ENCODE results near the gene PPIL3.

Gene PPIL3

DNA sequence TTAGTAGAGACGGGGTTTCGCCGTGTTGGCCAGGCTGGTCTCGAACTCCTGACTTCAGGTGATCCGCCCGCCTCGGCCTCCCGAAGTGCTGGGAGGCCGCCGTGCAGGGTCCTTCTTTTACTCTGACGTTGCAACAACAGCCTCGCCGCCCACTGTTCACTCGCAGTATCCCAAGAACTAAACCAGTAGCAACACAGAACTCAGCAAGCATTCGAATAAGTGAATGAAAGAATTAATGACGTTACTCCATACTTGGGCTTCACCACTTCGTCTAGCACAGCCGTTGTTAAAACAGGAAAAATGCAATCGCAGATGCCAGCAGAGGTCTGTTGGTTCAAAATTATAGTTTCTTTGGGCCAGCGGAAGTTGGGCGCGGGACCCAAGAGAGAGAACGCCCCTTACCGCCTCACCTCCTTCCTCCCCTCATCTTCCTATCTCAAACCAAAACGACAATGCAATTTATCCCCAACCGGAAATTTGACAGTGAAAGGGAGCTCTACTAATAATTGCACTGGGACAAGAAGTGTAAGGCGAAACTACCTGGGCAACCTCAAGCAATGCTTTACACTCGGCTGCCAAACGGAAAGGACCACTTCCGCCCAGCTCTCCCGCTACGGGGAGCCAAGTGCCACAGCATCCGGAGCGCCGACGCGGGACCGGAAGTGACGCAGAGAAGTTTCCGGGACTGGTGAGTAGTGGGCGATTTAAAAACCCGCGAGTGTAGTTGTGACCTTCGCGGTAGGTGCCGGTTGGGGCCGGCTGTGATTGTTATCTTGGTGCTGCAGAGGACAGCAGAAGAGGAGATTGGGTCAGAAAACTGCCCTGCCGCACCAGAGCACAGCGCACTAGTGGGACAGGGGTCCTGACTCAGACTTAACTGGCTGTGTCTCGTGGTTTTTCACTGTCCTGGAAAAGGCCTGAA is at the start of gene PPIL3, which contains the start of gene NIF3L1:
Gene PPIL3 (minus strand): TSS at position 374 of the 922 bp plus-strand sequence. CDS start 1,462 bp downstream, outside the sequence.
Gene NIF3L1 (plus strand): TSS at position 668 of the 922 bp plus-strand sequence. CDS start 2,573 bp downstream, outside the sequence.
- ChIA-PET POLR2A (interaction anchor here (0.6 to 2.1 kb wide), 30 partner anchors 9 to 593 kb away, joined by 3 to 63 read pairs (median 4); partner anchors contain the start of genes BZW1, CFLAR and CLK1), CTCF (interaction anchor here (0.8 kb wide), 1 partner anchor 11 kb away, joined by 3 read pairs; no protein-coding TSS in a partner anchor)
- TF ChIP-seq HDGF (IDR thresholded peaks at IDR 0.05; ENCODE audit: borderline replicate concordance) (no peak), L3MBTL2 (conservative IDR thresholded peaks at IDR 0.05) (peak; percentile 66), FOXA1 (IDR thresholded peaks at IDR 0.05) (no peak), LEF1 (IDR thresholded peaks at IDR 0.05; ENCODE audit: borderline replicate concordance) (no peak), FOXK2 (IDR thresholded peaks at IDR 0.05) (no peak), ZNF384 (IDR thresholded peaks at IDR 0.05) (no peak), FOXM1 (IDR thresholded peaks at IDR 0.05; ENCODE audit: borderline replicate concordance) (no peak), ELF4 (IDR thresholded peaks at IDR 0.05) (peak; percentile 62; the same call in 1 of the 2 replicates), SUZ12 (IDR thresholded peaks at IDR 0.05) (no peak), SP1 (IDR thresholded peaks at IDR 0.05) (no peak), BHLHE40 (IDR thresholded peaks at IDR 0.05; ENCODE audit: borderline replicate concordance) (no peak), CTBP1 (IDR thresholded peaks at IDR 0.05; ENCODE audit: borderline replicate concordance) (peak; percentile 85), ARNT (IDR thresholded peaks at IDR 0.05) (0 out of 2 replicates have a peak, but pooled peaks have one; percentile 23), NFRKB (IDR thresholded peaks at IDR 0.05) (no peak), TARDBP (IDR thresholded peaks at IDR 0.05) (no peak)
- TF ChIP-seq, protein P1, sequence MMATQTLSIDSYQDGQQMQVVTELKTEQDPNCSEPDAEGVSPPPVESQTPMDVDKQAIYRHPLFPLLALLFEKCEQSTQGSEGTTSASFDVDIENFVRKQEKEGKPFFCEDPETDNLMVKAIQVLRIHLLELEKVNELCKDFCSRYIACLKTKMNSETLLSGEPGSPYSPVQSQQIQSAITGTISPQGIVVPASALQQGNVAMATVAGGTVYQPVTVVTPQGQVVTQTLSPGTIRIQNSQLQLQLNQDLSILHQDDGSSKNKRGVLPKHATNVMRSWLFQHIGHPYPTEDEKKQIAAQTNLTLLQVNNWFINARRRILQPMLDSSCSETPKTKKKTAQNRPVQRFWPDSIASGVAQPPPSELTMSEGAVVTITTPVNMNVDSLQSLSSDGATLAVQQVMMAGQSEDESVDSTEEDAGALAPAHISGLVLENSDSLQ (IDR thresholded peaks at IDR 0.05), result peak; percentile 26; the same call in 1 of the 2 replicates
- DNase-seq (ENCODE audit: extremely low spot score), result peak; percentile 92

DNA sequence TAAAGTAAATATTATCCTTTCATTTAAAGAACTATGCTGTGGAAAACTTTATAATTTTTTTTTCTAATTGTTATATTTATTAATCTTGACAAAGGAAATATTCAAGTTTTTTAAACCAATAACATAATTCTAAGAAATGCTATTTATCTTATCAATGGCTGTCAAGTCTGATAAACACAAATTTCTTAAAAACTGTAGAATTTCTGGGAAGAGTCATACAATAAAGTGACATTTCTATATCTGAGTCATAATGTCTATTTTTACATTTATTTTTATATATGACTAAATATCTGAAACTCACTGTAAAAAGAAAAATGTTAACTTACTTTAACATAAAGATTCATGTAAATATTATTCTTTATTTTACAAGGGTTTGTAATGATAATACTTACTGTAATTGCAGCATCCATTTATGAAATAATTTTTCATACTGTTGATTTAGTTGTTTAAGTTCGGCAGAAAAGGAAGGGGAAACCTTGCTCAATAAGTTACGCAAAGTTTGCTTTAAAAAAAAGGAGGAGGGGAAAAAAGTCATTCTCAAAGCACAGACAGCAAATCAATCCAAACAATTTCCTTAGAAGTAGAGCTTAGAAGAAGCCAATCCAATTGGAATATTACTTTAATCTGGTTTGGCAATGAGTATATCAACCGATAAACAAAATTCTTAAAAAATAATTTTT is 42.2 kb upstream of the PPIL3 start:
- TF ChIP-seq L3MBTL2 (conservative IDR thresholded peaks at IDR 0.05) (no peak), LEF1 (IDR thresholded peaks at IDR 0.05; ENCODE audit: borderline replicate concordance) (no peak), HDGF (IDR thresholded peaks at IDR 0.05; ENCODE audit: borderline replicate concordance) (no peak), ARNT (IDR thresholded peaks at IDR 0.05) (no peak), SUZ12 (IDR thresholded peaks at IDR 0.05) (no peak), BHLHE40 (IDR thresholded peaks at IDR 0.05; ENCODE audit: borderline replicate concordance) (no peak)
- ChIA-PET CTCF (no interaction called here), POLR2A (no interaction called here)
- no peak for DNase-seq (ENCODE audit: extremely low spot score)

DNA sequence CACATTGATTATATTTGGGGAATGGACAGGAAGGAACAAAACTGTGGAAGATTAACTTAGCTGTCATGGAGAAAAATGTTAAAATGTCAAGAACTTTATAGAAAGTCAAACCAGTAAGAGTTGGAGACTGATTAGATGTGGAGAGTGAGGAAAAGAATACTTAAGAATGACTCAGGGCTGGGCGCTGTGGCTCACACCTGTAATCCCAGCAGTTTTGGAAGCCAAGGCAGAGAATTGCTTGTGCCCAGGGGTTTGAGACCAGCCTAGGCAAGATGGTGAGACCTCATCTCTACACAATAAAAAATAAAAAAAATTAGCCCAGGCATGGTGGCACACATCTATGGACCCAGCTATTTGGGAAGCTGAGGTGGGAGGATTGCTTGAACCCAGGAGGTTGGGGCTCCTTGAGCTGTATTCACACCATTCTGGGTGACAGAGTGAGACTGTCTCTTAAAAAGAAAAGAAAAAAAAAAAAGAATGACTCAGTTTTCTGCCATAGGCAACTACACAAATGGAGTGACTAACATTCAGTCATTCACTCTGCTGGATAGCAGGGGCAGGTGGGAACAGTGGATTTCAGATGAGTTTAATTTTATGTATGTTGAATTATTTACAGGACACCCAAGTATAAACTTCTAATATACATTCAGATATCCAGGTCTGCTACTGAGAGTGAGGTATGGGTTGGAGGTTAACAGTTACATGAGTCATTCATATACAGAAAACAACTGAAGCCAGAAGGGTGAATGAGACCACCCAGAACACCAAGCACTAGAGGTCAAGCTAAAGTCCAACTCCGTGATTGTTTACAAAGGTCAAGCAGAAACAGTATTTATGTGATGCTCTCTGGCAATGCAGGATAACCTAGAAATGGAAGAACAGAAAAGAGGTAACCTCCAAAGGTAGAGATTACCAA is 40.7 kb upstream of the PPIL3 start:
- no peak for DNase-seq (ENCODE audit: extremely low spot score)
- CTCF ChIA-PET, result no interaction called here
- POLR2A ChIA-PET, result interaction anchor here (1.0 kb wide), 1 partner anchor 40 kb away, joined by 3 read pairs; the partner anchor contains the start of genes NIF3L1 and PPIL3
- TF ChIP-seq FOXM1 (IDR thresholded peaks at IDR 0.05; ENCODE audit: borderline replicate concordance), result no peak
- TF ChIP-seq LEF1 (IDR thresholded peaks at IDR 0.05; ENCODE audit: borderline replicate concordance), result no peak
- TF ChIP-seq FOXK2 (IDR thresholded peaks at IDR 0.05), result no peak
- no peak for TF ChIP-seq TARDBP (IDR thresholded peaks at IDR 0.05)
- TF ChIP-seq SUZ12 (IDR thresholded peaks at IDR 0.05), result no peak
- TF ChIP-seq BHLHE40 (IDR thresholded peaks at IDR 0.05; ENCODE audit: borderline replicate concordance), result no peak
- TF ChIP-seq ELF4 (IDR thresholded peaks at IDR 0.05), result no peak
- no peak for TF ChIP-seq HDGF (IDR thresholded peaks at IDR 0.05; ENCODE audit: borderline replicate concordance)
- no peak for TF ChIP-seq ZNF384 (IDR thresholded peaks at IDR 0.05)
- TF ChIP-seq L3MBTL2 (conservative IDR thresholded peaks at IDR 0.05), result no peak
- no peak for TF ChIP-seq FOXA1 (IDR thresholded peaks at IDR 0.05)
- TF ChIP-seq NFRKB (IDR thresholded peaks at IDR 0.05), result no peak
- TF ChIP-seq CTBP1 (IDR thresholded peaks at IDR 0.05; ENCODE audit: borderline replicate concordance), result no peak
- TF ChIP-seq, protein P1 (IDR thresholded peaks at IDR 0.05), result no peak
- no peak for TF ChIP-seq SP1 (IDR thresholded peaks at IDR 0.05)
- no peak for TF ChIP-seq ARNT (IDR thresholded peaks at IDR 0.05)

DNA sequence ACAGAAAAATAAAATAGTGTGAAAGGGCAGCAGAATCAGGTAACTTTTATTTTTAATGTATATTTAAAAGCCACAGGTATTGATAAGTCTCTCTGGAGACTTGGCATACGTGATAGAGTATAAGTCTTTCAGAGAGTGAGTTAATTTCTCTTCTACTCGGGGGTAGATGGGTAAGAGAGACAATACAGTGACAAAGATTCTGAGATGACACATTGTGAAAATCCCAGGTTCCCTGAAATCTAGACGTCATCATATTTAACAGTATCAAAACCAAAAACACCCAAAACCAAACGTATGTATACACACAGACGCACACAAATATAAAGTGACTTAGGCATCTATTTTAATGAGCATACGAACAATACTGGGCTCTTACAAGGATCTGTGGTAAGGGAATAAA is 33.6 kb upstream of the PPIL3 start:
- POLR2A ChIA-PET, result interaction anchor here (0.7 kb wide), 1 partner anchor 58 kb away, joined by 3 read pairs; the partner anchor contains the start of gene CLK1
- TF ChIP-seq FOXM1 (IDR thresholded peaks at IDR 0.05; ENCODE audit: borderline replicate concordance), result no peak
- no peak for TF ChIP-seq FOXA1 (IDR thresholded peaks at IDR 0.05)
- TF ChIP-seq BHLHE40 (IDR thresholded peaks at IDR 0.05; ENCODE audit: borderline replicate concordance), result no peak
- TF ChIP-seq NFRKB (IDR thresholded peaks at IDR 0.05), result no peak
- TF ChIP-seq, protein P1 (IDR thresholded peaks at IDR 0.05), result no peak
- TF ChIP-seq ZNF384 (IDR thresholded peaks at IDR 0.05), result no peak
- no peak for TF ChIP-seq ELF4 (IDR thresholded peaks at IDR 0.05)
- TF ChIP-seq FOXK2 (IDR thresholded peaks at IDR 0.05), result no peak
- no peak for TF ChIP-seq LEF1 (IDR thresholded peaks at IDR 0.05; ENCODE audit: borderline replicate concordance)
- no peak for TF ChIP-seq SP1 (IDR thresholded peaks at IDR 0.05)
- CTCF ChIA-PET, result interaction anchor here (1.2 kb wide), 1 partner anchor 236 kb away, joined by 3 read pairs; no protein-coding TSS in a partner anchor
- DNase-seq (ENCODE audit: extremely low spot score), result no peak
